H1 (cell line): ENCODE data around the gene PKIB. TPM values are rescaled to one million over a fixed set of nuclear protein-coding genes. Genes with fewer than 3 reads are reported as not detected.

Experiments
- CTCF ChIA-PET: fragments of 300-600 bp; sonication (Branson Sonifier 250); formaldehyde crosslinking; loops from one replicate; lab custom pipeline; 2021; ENCODE audit not compliant: partially characterized antibody; lab: Charles Lee
- POLR2A ChIA-PET: fragments of 300-600 bp; sonication (Branson Sonifier 250); formaldehyde crosslinking; loops from one replicate; lab custom pipeline; 2021; ENCODE audit warnings: inconsistent platforms; ENCODE audit not compliant: partially characterized antibody; lab: Charles Lee
- DNase-seq, 2 experiments: peaks; one replicate each; pipeline versions ENCODE4 v3.0.0 to v3.0.0-alpha.2; 2010 to 2022; ENCODE audit warnings: low spot score in 2 of 2, low read depth in 1 of 2, mixed read lengths in 1 of 2
- FAIRE-seq: peaks from 2 replicates; lab custom pipeline; 2011; peaks lifted over from hg19 to GRCh38; lab: Jason Lieb, UNC
- H2AFZ ChIP-seq: 2 replicates; pipeline ENCODE4 v1.8.1; 2012; ENCODE audit warnings: low read length, inconsistent platforms
- H2AK5ac ChIP-seq: 2 replicates; pipeline ENCODE4 v1.6.1; 2013; ENCODE audit warnings: low read depth, low read length
- H2BK120ac ChIP-seq: replicated peaks from 2 replicates; pipeline ENCODE3; 2013; ENCODE audit warnings: low read depth, low read length, inconsistent platforms
- H2BK12ac ChIP-seq: 2 replicates; pipeline ENCODE4 v1.6.1; 2013; ENCODE audit warnings: low read depth, low read length
- H2BK15ac ChIP-seq: 2 replicates; pipeline ENCODE4 v1.6.1; 2013; ENCODE audit warnings: low read length
- H2BK20ac ChIP-seq: 2 replicates; pipeline ENCODE4 v1.6.1; 2013; ENCODE audit warnings: low read length
- H2BK5ac ChIP-seq: 2 replicates; pipeline ENCODE4 v1.6.1; 2013; ENCODE audit warnings: low read depth, low read length
- H3K14ac ChIP-seq: 2 replicates; pipeline ENCODE4 v1.6.1; 2013; ENCODE audit warnings: inconsistent platforms; ENCODE audit not compliant: insufficient read length
- H3K18ac ChIP-seq: 2 replicates; pipeline ENCODE4 v1.6.1; 2013; ENCODE audit warnings: low read length; ENCODE audit errors: extremely low read depth
- H3K23ac ChIP-seq: 2 replicates; pipeline ENCODE4 v1.6.1; 2013; ENCODE audit warnings: inconsistent platforms; ENCODE audit not compliant: insufficient read length
- H3K23me2 ChIP-seq: 2 replicates; pipeline ENCODE4 v1.6.1; 2013; ENCODE audit warnings: low read depth, low read length
- H3K27ac ChIP-seq: 2 replicates; pipeline ENCODE4 v1.6.1; 2011; ENCODE audit warnings: low read depth, low read length, inconsistent platforms
- H3K27me3 ChIP-seq, 4 experiments: replicated peaks in 1 of 4; 1 replicate in 1 of 4; 2 replicates in 3 of 4; pipeline versions ENCODE4 v1.6.1 to v1.8.1; 2011 to 2013; ENCODE audit warnings: low read length in 3 of 4, mild to moderate bottlenecking in 3 of 4, inconsistent platforms in 2 of 4, mixed read lengths in 2 of 4, moderate library complexity in 1 of 4; ENCODE audit not compliant: control insufficient read depth in 3 of 4, insufficient read depth in 3 of 4; ENCODE audit errors: extremely low read depth in 1 of 4
- H3K36me3 ChIP-seq, 4 experiments: 2 replicates each; pipeline versions ENCODE4 v1.6.1 to v1.8.1; 2011 to 2013; ENCODE audit warnings: mild to moderate bottlenecking in 4 of 4, low read length in 3 of 4, moderate library complexity in 2 of 4, control low read depth in 1 of 4, inconsistent platforms in 1 of 4; ENCODE audit not compliant: insufficient read depth in 4 of 4, control insufficient read depth in 2 of 4
- H3K4ac ChIP-seq: replicated peaks from 2 replicates; pipeline ENCODE3; 2013; ENCODE audit warnings: low read length, low read depth, mixed read lengths, inconsistent platforms; ENCODE audit not compliant: insufficient read length
- H3K4me1 ChIP-seq, 4 experiments: replicated peaks in 1 of 4; 1 replicate in 1 of 4; 2 replicates in 3 of 4; pipeline versions ENCODE4 v1.6.1 to v1.8.1; 2011 to 2013; ENCODE audit warnings: low read length in 3 of 4, inconsistent platforms in 2 of 4, mixed read lengths in 1 of 4; ENCODE audit not compliant: insufficient read depth in 4 of 4, control insufficient read depth in 3 of 4
- H3K4me2 ChIP-seq, 2 experiments: 2 replicates each; pipeline versions ENCODE4 v1.6.1 to v1.8.1; 2011 to 2013; ENCODE audit warnings: low read depth in 2 of 2, low read length in 2 of 2, control low read depth in 1 of 2, inconsistent platforms in 1 of 2, mild to moderate bottlenecking in 1 of 2; ENCODE audit not compliant: insufficient read depth in 1 of 2
- H3K4me3 ChIP-seq, 4 experiments: fragments of 200-600, 300-600 bp in 1 of 4; sonication (generic), shearing (Covaris generic), sonication (Bioruptor Twin) in 1 of 4; 2 replicates each; pipeline versions ENCODE4 v1.5.1 to v1.8.1; 2011 to 2016; ENCODE audit warnings: low read length in 4 of 4, low read depth in 3 of 4, control low read depth in 2 of 4, inconsistent platforms in 2 of 4, mild to moderate bottlenecking in 2 of 4, mixed read lengths in 1 of 4, moderate library complexity in 1 of 4; ENCODE audit not compliant: insufficient read depth in 2 of 4; ENCODE audit errors: extremely low read depth in 1 of 4
- H3K56ac ChIP-seq: replicated peaks from 2 replicates; pipeline ENCODE3; 2013; ENCODE audit warnings: low read depth, mild to moderate bottlenecking, mixed read lengths, low read length, inconsistent platforms; ENCODE audit not compliant: insufficient read length
- H3K79me1 ChIP-seq: 2 replicates; pipeline ENCODE4 v1.6.1; 2013; ENCODE audit warnings: low read depth, low read length, control low read depth
- H3K79me2 ChIP-seq, 2 experiments: 2 replicates each; pipeline versions ENCODE4 v1.6.1 to v1.8.1; 2012 to 2013; ENCODE audit warnings: low read length in 2 of 2, mild to moderate bottlenecking in 2 of 2, inconsistent platforms in 1 of 2; ENCODE audit not compliant: insufficient read depth in 2 of 2, control insufficient read depth in 1 of 2
- H3K9ac ChIP-seq, 4 experiments: replicated peaks in 1 of 4; 1 replicate in 1 of 4; 2 replicates in 3 of 4; pipeline versions ENCODE4 v1.6.1 to v1.8.1; 2011 to 2013; ENCODE audit warnings: low read depth in 3 of 4, low read length in 3 of 4, control low read depth in 2 of 4, mild to moderate bottlenecking in 2 of 4, moderate library complexity in 2 of 4, inconsistent platforms in 1 of 4; ENCODE audit errors: extremely low read depth in 1 of 4
- H3K9me3 ChIP-seq, 2 experiments: 2 replicates each; pipeline versions ENCODE4 v1.6.1 to v1.8.1; 2012 to 2013; ENCODE audit warnings: mild to moderate bottlenecking in 2 of 2, moderate library complexity in 2 of 2, control low read depth in 1 of 2, inconsistent platforms in 1 of 2, low read depth in 1 of 2, low read length in 1 of 2, mixed read lengths in 1 of 2; ENCODE audit not compliant: insufficient read depth in 2 of 2
- H4K20me1 ChIP-seq, 2 experiments: replicated peaks in 1 of 2; 2 replicates each; pipeline versions ENCODE3 to v1.8.1; 2011 to 2013; ENCODE audit warnings: inconsistent platforms in 2 of 2, low read length in 2 of 2, mild to moderate bottlenecking in 1 of 2; ENCODE audit not compliant: insufficient read depth in 2 of 2, control insufficient read depth in 1 of 2
- H4K5ac ChIP-seq: 2 replicates; pipeline ENCODE4 v1.6.1; 2013; ENCODE audit warnings: low read length, low read depth, mixed read lengths, inconsistent platforms; ENCODE audit not compliant: insufficient read length
- H4K8ac ChIP-seq: 2 replicates; pipeline ENCODE4 v1.8.0; 2013; ENCODE audit warnings: mild to moderate bottlenecking, moderate library complexity, low read length, inconsistent platforms; ENCODE audit not compliant: insufficient read depth; ENCODE audit errors: extremely low read depth
- H4K91ac ChIP-seq: replicated peaks from 2 replicates; pipeline ENCODE3; 2013; ENCODE audit warnings: low read length, mixed read lengths, inconsistent platforms; ENCODE audit not compliant: insufficient read length
- BACH1 ChIP-seq: IDR thresholded peaks from 2 replicates; pipeline ENCODE4 v1.6.1; 2012; ENCODE audit warnings: low read length, improper control_type of control experiment
- CBX5 ChIP-seq: fragments of 300-800, 300-1000 bp; sonication (generic); IDR thresholded peaks from 2 replicates; pipeline ENCODE4 v1.7.1; 2016; ENCODE audit warnings: antibody characterized with exemption, low read length, low read depth
- CBX8 ChIP-seq: fragments of 300-800, 300-1000 bp; sonication (generic); IDR thresholded peaks from 2 replicates; pipeline ENCODE4 v1.7.1; 2016; ENCODE audit warnings: low read depth, low read length, borderline replicate concordance
- CEBPB ChIP-seq: IDR thresholded peaks from 2 replicates; pipeline ENCODE4 v1.6.1; 2012; ENCODE audit warnings: low read depth, low read length
- EP300 ChIP-seq, 2 experiments: IDR thresholded peaks; 1 replicate in 1 of 2; 2 replicates in 1 of 2; pipeline ENCODE4 v1.6.1; 2011 to 2012; ENCODE audit warnings: low read depth in 2 of 2, low read length in 2 of 2, mild to moderate bottlenecking in 2 of 2, borderline replicate concordance in 1 of 2, inconsistent platforms in 1 of 2, moderate library complexity in 1 of 2
- POLR2A ChIP-seq, 2 experiments: IDR thresholded peaks; 1 replicate in 1 of 2; 2 replicates in 1 of 2; pipeline ENCODE4 v1.6.1; 2011; ENCODE audit warnings: low read depth in 2 of 2, low read length in 2 of 2, mild to moderate bottlenecking in 2 of 2; ENCODE audit errors: control extremely low read depth in 1 of 2
- RBBP5 ChIP-seq: IDR thresholded peaks from 2 replicates; pipeline ENCODE4 v1.7.1; 2012; ENCODE audit warnings: low read depth, mild to moderate bottlenecking, inconsistent platforms, low read length, moderate library complexity, borderline replicate concordance
- SIX5 ChIP-seq: IDR thresholded peaks from 2 replicates; pipeline ENCODE4 v1.6.1; 2011; ENCODE audit warnings: mild to moderate bottlenecking, low read depth, low read length
- SP2 ChIP-seq: IDR thresholded peaks from 2 replicates; pipeline ENCODE4 v1.6.1; 2012; ENCODE audit warnings: mild to moderate bottlenecking, low read length, inconsistent platforms
- ZNF274 ChIP-seq: IDR thresholded peaks from 2 replicates; pipeline ENCODE4 v1.7.0; 2012; ENCODE audit warnings: low read length, borderline replicate concordance; ENCODE audit errors: extremely low read depth
- WGBS, 2 experiments: shearing (Covaris generic) in 1 of 2; methylation state at CpG; one replicate each; pipeline versions ENCODE4 v1.1.6 to v1.1.7; 2013 to 2015; ENCODE audit warnings: low lambda C conversion rate in 2 of 2, mixed read lengths in 2 of 2, inconsistent platforms in 1 of 2, low coverage in 1 of 2, missing lambda C conversion rate in 1 of 2; ENCODE audit not compliant: insufficient replicate concordance in 2 of 2, insufficient coverage in 1 of 2, insufficient read length in 1 of 2; ENCODE audit errors: extremely low coverage in 1 of 2, missing lambda C conversion rate in 1 of 2; 5-methylcytosine and 5-hydroxymethylcytosine counted together
- polyA plus RNA-seq, 7 experiments: library from polyadenylated mRNA; depleted of rRNA in 3 of 7; stranded (reverse) in 5 of 7; unstranded in 2 of 7; fragments of >200 nt in 5 of 7; fragments of 200-250 nt in 2 of 7; gene quantifications; 1 replicate in 5 of 7; 2 replicates in 1 of 7; 4 replicates in 1 of 7; pipeline versions ENCODE4 v1.2.1 to v1.2.3, GENCODE V29; 2011 to 2013; ENCODE audit warnings: missing spikeins in 2 of 7, mixed read lengths in 2 of 7
- total RNA-seq: library from RNA; stranded (reverse); fragmentation: NEBNext Ultra II Directional; extraction: Animal tissue kit (Norgen Biotek cat#: 25700); gene quantifications from 2 replicates; pipeline ENCODE4 v1.2.1, GENCODE V29; 2021
- TF ChIP-seq, protein P1 (sequence below): IDR thresholded peaks from 2 replicates; pipeline ENCODE4 v1.6.1; 2011; ENCODE audit warnings: low read depth, mild to moderate bottlenecking, low read length; ENCODE audit not compliant: insufficient read depth
- TF ChIP-seq, protein P2 (sequence below), 3 experiments: IDR thresholded peaks; 1 replicate in 2 of 3; 2 replicates in 1 of 3; pipeline versions ENCODE4 v1.5.1 to v1.6.1; 2011; ENCODE audit warnings: low read length in 3 of 3, mild to moderate bottlenecking in 3 of 3, inconsistent platforms in 2 of 3, low read depth in 1 of 3, moderate library complexity in 1 of 3; ENCODE audit not compliant: insufficient read depth in 1 of 3; ENCODE audit errors: control extremely low read depth in 1 of 3

PKIB gene
- total and polyA plus RNA-seq, 2 of the 8 experiments (the other 6 are each of a cell fraction or from before 2014, with no cell fraction given) = 13.5 to 73.3 TPM

DNA sequence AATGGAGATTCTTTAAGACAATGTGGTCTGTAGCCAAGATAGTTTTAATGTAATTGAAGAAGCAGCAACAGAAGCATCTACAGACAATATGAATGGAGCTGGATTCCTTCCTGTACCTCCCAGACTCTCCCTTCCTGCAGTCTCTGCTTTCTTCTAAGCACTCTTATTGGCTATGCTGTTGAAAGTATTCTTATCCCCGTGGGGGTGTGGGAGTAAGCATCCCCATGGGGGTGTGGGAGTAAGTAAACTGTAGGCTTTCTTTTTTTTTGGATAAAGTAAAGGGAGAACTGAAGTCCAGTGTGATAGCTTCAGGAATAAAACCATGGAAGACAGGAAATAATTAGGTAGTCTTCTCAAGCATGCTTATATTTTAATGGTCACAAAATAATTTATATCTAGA lies 4.1 kb downstream of the PKIB start:
- Histone ChIP-seq H3K56ac (no peak overlapping the region), H3K79me1 (no peaks in the 10 kb centered on the region), H3K27ac (no peak overlapping the region), H2BK15ac (no peak overlapping the region), H2AFZ (no peak overlapping the region), H2BK20ac (no peak overlapping the region), H2AK5ac (no peak overlapping the region), H3K9me3 (no peaks in the 10 kb centered on the region), H2BK12ac (no peak overlapping the region), H3K27me3 (peaks cover 0 to 25% (median 20%) of the 10 kb centered on the region in 4 experiments; a peak in 6 of 7 replicates), H3K14ac (no peak overlapping the region), H3K36me3 (no peaks in the 10 kb centered on the region), H3K4ac (no peak overlapping the region), H4K8ac (no peak overlapping the region), H2BK120ac (no peak overlapping the region), H3K4me3 (no peak overlapping the region), H3K23ac (no peak overlapping the region), H3K79me2 (no peaks in the 10 kb centered on the region), H3K23me2 (peaks cover 13% of the 10 kb centered on the region), H3K4me2 (no peak overlapping the region), H3K4me1 (peaks cover 0 to 3% (median 0%) of the 10 kb centered on the region in 4 experiments; a peak in 4 of 7 replicates), H2BK5ac (no peak overlapping the region), H3K18ac (no peak overlapping the region), H3K9ac (no peak overlapping the region), H4K5ac (no peak overlapping the region), H4K20me1 (peaks cover 0 to 2% of the 10 kb centered on the region in 2 experiments), H4K91ac (no peak overlapping the region)
- DNase-seq (no peak), FAIRE-seq (no peak)
- ChIA-PET POLR2A (no interaction called here), CTCF (interaction anchor here (1.6 to 3.0 kb wide), 2 partner anchors 14 to 29 kb away, joined by 4 to 12 read pairs; no protein-coding TSS in a partner anchor)
- WGBS, 2 experiments = 86% methylated on average over 1 of the region's 1 CpG; no CpG with 5 or more reads in 1 of the 2 experiments
- no peak for TF ChIP-seq BACH1
- TF ChIP-seq RBBP5 = no peak
- no peak for TF ChIP-seq ZNF274
- no peak for TF ChIP-seq POLR2A (IDR thresholded peaks at IDR 0.05; ENCODE audit: control extremely low read depth in 1 of 2, low read depth in 2 of 2, low read length in 2 of 2)
- TF ChIP-seq SIX5 = no peak
- TF ChIP-seq, protein P1, sequence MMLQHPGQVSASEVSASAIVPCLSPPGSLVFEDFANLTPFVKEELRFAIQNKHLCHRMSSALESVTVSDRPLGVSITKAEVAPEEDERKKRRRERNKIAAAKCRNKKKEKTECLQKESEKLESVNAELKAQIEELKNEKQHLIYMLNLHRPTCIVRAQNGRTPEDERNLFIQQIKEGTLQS = no peak
- TF ChIP-seq, protein P2, sequence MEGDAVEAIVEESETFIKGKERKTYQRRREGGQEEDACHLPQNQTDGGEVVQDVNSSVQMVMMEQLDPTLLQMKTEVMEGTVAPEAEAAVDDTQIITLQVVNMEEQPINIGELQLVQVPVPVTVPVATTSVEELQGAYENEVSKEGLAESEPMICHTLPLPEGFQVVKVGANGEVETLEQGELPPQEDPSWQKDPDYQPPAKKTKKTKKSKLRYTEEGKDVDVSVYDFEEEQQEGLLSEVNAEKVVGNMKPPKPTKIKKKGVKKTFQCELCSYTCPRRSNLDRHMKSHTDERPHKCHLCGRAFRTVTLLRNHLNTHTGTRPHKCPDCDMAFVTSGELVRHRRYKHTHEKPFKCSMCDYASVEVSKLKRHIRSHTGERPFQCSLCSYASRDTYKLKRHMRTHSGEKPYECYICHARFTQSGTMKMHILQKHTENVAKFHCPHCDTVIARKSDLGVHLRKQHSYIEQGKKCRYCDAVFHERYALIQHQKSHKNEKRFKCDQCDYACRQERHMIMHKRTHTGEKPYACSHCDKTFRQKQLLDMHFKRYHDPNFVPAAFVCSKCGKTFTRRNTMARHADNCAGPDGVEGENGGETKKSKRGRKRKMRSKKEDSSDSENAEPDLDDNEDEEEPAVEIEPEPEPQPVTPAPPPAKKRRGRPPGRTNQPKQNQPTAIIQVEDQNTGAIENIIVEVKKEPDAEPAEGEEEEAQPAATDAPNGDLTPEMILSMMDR (IDR thresholded peaks at IDR 0.05; ENCODE audit: control extremely low read depth in 1 of 3, insufficient read depth in 1 of 3, low read depth in 1 of 3, low read length in 3 of 3) = no peak
- TF ChIP-seq SP2 = no peak
- TF ChIP-seq CEBPB = no peak
- TF ChIP-seq CBX5 = no peak
- TF ChIP-seq EP300 (IDR thresholded peaks at IDR 0.05; ENCODE audit: borderline replicate concordance in 1 of 2, low read depth in 2 of 2, low read length in 2 of 2) = no peak
- no peak for TF ChIP-seq CBX8
